ENCODE data around the gene ROBO1. TPM values are rescaled to one million over a fixed set of nuclear protein-coding genes. Genes with fewer than 3 reads are reported as not detected.

Gene ROBO1
- total and polyA plus RNA-seq, 2 of the 13 experiments (the other 11 are each of a cell fraction or from before 2014, with no cell fraction given), result 52.2 to 71.0 TPM

- TF ChIP-seq HINFP (CRISPR knock-in tag; IDR thresholded peaks at IDR 0.05; ENCODE audit: low read depth), result no peak
- TF ChIP-seq ZNF317 (CRISPR knock-in tag; IDR thresholded peaks at IDR 0.05), result no peak
- TF ChIP-seq ZNF543 (CRISPR knock-in tag; IDR thresholded peaks at IDR 0.05), result peak; percentile 91; the same call in 1 of the 2 replicates
- TF ChIP-seq GLMP (CRISPR knock-in tag; IDR thresholded peaks at IDR 0.05; ENCODE audit: borderline replicate concordance), result no peak
- no peak for TF ChIP-seq ZNF263 (CRISPR knock-in tag; IDR thresholded peaks at IDR 0.05)
- peak; percentile 85; the same call in 1 of the 2 replicates for TF ChIP-seq KMT2A (CRISPR knock-in tag; IDR thresholded peaks at IDR 0.05)
- TF ChIP-seq, protein P1, sequence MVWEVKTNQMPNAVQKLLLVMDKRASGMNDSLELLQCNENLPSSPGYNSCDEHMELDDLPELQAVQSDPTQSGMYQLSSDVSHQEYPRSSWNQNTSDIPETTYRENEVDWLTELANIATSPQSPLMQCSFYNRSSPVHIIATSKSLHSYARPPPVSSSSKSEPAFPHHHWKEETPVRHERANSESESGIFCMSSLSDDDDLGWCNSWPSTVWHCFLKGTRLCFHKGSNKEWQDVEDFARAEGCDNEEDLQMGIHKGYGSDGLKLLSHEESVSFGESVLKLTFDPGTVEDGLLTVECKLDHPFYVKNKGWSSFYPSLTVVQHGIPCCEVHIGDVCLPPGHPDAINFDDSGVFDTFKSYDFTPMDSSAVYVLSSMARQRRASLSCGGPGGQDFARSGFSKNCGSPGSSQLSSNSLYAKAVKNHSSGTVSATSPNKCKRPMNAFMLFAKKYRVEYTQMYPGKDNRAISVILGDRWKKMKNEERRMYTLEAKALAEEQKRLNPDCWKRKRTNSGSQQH (CRISPR knock-in tag; IDR thresholded peaks at IDR 0.05; ENCODE audit: low read depth), result no peak
- no peak for TF ChIP-seq ZBTB42 (CRISPR knock-in tag; IDR thresholded peaks at IDR 0.05)
- TF ChIP-seq PAF1 (CRISPR knock-in tag; IDR thresholded peaks at IDR 0.05), result no peak
- no peak; the same call in 1 of the 2 replicates for TF ChIP-seq ZNF546 (CRISPR knock-in tag; conservative IDR thresholded peaks at IDR 0.05)
- no peak for TF ChIP-seq TOE1 (CRISPR knock-in tag; IDR thresholded peaks at IDR 0.05)
- TF ChIP-seq FUBP1 (CRISPR knock-in tag; IDR thresholded peaks at IDR 0.05; ENCODE audit: borderline replicate concordance), result no peak
- TF ChIP-seq ZNF333 (CRISPR knock-in tag; IDR thresholded peaks at IDR 0.05; ENCODE audit: borderline replicate concordance), result no peak
- TF ChIP-seq ZNF503 (CRISPR knock-in tag; IDR thresholded peaks at IDR 0.05), result no peak
- no peak for TF ChIP-seq JARID2 (CRISPR knock-in tag; IDR thresholded peaks at IDR 0.05; ENCODE audit: insufficient replicate concordance)
- 0 out of 2 replicates have a peak, but pooled peaks have one; percentile 60 for TF ChIP-seq HOXA5 (CRISPR knock-in tag; IDR thresholded peaks at IDR 0.05)
- no peak for TF ChIP-seq ZNF644 (CRISPR knock-in tag; IDR thresholded peaks at IDR 0.05; ENCODE audit: low read depth)
- TF ChIP-seq RXRB (CRISPR knock-in tag; IDR thresholded peaks at IDR 0.05; ENCODE audit: borderline replicate concordance), result no peak
- TF ChIP-seq, protein P2, sequence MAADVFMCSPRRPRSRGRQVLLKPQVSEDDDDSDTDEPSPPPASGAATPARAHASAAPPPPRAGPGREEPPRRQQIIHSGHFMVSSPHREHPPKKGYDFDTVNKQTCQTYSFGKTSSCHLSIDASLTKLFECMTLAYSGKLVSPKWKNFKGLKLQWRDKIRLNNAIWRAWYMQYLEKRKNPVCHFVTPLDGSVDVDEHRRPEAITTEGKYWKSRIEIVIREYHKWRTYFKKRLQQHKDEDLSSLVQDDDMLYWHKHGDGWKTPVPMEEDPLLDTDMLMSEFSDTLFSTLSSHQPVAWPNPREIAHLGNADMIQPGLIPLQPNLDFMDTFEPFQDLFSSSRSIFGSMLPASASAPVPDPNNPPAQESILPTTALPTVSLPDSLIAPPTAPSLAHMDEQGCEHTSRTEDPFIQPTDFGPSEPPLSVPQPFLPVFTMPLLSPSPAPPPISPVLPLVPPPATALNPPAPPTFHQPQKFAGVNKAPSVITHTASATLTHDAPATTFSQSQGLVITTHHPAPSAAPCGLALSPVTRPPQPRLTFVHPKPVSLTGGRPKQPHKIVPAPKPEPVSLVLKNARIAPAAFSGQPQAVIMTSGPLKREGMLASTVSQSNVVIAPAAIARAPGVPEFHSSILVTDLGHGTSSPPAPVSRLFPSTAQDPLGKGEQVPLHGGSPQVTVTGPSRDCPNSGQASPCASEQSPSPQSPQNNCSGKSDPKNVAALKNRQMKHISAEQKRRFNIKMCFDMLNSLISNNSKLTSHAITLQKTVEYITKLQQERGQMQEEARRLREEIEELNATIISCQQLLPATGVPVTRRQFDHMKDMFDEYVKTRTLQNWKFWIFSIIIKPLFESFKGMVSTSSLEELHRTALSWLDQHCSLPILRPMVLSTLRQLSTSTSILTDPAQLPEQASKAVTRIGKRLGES (CRISPR knock-in tag; IDR thresholded peaks at IDR 0.05; ENCODE audit: borderline replicate concordance), result no peak
- no peak for TF ChIP-seq ZNF20 (CRISPR knock-in tag; IDR thresholded peaks at IDR 0.05)
These were observed 749.1 kb downstream of the ROBO1 start (continued) for GRCh38 chr3:79018671-79019136.
